IMR-90 (cell line): ENCODE results near the gene CTR9. TPM values are rescaled to one million over a fixed set of nuclear protein-coding genes. Genes with fewer than 3 reads are reported as not detected.

Experiments used
- ATAC-seq: fragments of 200-7000 bp; cut with Tn5 transposase; 2 replicates; pipeline ENCODE4 v1.9.1; 2020; ENCODE audit warnings: low read depth, mild to moderate bottlenecking, moderate library complexity
- BruUV-seq: library from RNA; stranded (reverse); fragments of 400-500 nt; replicated peaks from 2 replicates; lab custom pipeline; 2021; lab: Mats Ljungman, UMichigan
- CTCF ChIA-PET: fragments of 300-600 bp; formaldehyde crosslinking; extraction: SDS; loops from one replicate; lab custom pipeline; 2021; ENCODE audit warnings: antibody characterized with exemption; lab: Yijun Ruan, JAX
- POLR2A ChIA-PET: fragments of 300-600 bp; sonication (Branson Sonifier 250); formaldehyde crosslinking; loops from one replicate; lab custom pipeline; 2022; ENCODE audit warnings: antibody characterized with exemption; ENCODE audit not compliant: unreplicated experiment; lab: Charles Lee
- DNase-seq: peaks from one replicate; pipeline ENCODE4 v3.0.0; 2013
- H2AFZ ChIP-seq: replicated peaks from 2 replicates; pipeline ENCODE3; 2013; ENCODE audit warnings: low read length, mild to moderate bottlenecking; ENCODE audit not compliant: poor library complexity
- H2AK5ac ChIP-seq: 2 replicates; pipeline ENCODE4 v1.6.1; 2013; ENCODE audit warnings: low read depth, low read length, inconsistent platforms
- H2AK9ac ChIP-seq: replicated peaks from 2 replicates; pipeline ENCODE3; 2013; ENCODE audit warnings: mild to moderate bottlenecking, low read depth, low read length, moderate library complexity; ENCODE audit not compliant: poor library complexity
- H2BK120ac ChIP-seq: 2 replicates; pipeline ENCODE4 v1.6.1; 2013; ENCODE audit warnings: low read depth, low read length, inconsistent platforms
- H2BK15ac ChIP-seq: 3 replicates; pipeline ENCODE4 v1.6.1; 2013; ENCODE audit warnings: low read depth, low read length, inconsistent platforms
- H2BK20ac ChIP-seq: 2 replicates; pipeline ENCODE4 v1.6.1; 2013; ENCODE audit warnings: low read depth, mild to moderate bottlenecking, inconsistent platforms, low read length, moderate library complexity
- H2BK5ac ChIP-seq: 2 replicates; pipeline ENCODE4 v1.6.1; 2013; ENCODE audit warnings: mild to moderate bottlenecking, low read depth, low read length, inconsistent platforms; ENCODE audit not compliant: poor library complexity, severe bottlenecking
- H3K14ac ChIP-seq: replicated peaks from 2 replicates; pipeline ENCODE4 v1.6.1; 2013; ENCODE audit warnings: low read depth, low read length, inconsistent platforms
- H3K18ac ChIP-seq: 2 replicates; pipeline ENCODE4 v1.6.1; 2013; ENCODE audit warnings: low read depth, low read length, control low read depth
- H3K23ac ChIP-seq: 2 replicates; pipeline ENCODE4 v1.6.1; 2013; ENCODE audit warnings: low read depth, low read length, inconsistent platforms
- H3K27ac ChIP-seq: 2 replicates; pipeline ENCODE4 v1.5.1; 2013; ENCODE audit warnings: mild to moderate bottlenecking, control low read depth, low read length; ENCODE audit not compliant: insufficient read depth
- H3K27me3 ChIP-seq: 2 replicates; pipeline ENCODE4 v1.6.1; 2013; ENCODE audit warnings: low read length; ENCODE audit not compliant: control insufficient read depth, insufficient read depth
- H3K36me3 ChIP-seq: 2 replicates; pipeline ENCODE4 v1.6.1; 2013; ENCODE audit warnings: low read length, mixed read lengths; ENCODE audit not compliant: control insufficient read depth, insufficient read depth
- H3K4ac ChIP-seq: 2 replicates; pipeline ENCODE4 v1.6.1; 2013; ENCODE audit warnings: low read depth, low read length, inconsistent platforms
- H3K4me1 ChIP-seq: 2 replicates; pipeline ENCODE4 v1.6.1; 2013; ENCODE audit warnings: low read length, mixed read lengths; ENCODE audit not compliant: control insufficient read depth, insufficient read depth
- H3K4me2 ChIP-seq: 2 replicates; pipeline ENCODE4 v1.6.1; 2013; ENCODE audit warnings: low read depth, mild to moderate bottlenecking, control low read depth, low read length, moderate library complexity
- H3K4me3 ChIP-seq: 2 replicates; pipeline ENCODE4 v1.5.1; 2013; ENCODE audit warnings: low read depth, mild to moderate bottlenecking, control low read depth, low read length, moderate library complexity; ENCODE audit not compliant: insufficient read depth
- H3K56ac ChIP-seq: 2 replicates; pipeline ENCODE4 v1.6.1; 2013; ENCODE audit warnings: low read length, inconsistent platforms; ENCODE audit not compliant: insufficient read depth; ENCODE audit errors: extremely low read depth
- H3K79me1 ChIP-seq, 2 experiments: 2 replicates each; pipeline ENCODE4 v1.6.1; 2013; ENCODE audit warnings: low read length in 2 of 2, inconsistent platforms in 1 of 2, low read depth in 1 of 2
- H3K9ac ChIP-seq: 2 replicates; pipeline ENCODE4 v1.6.1; 2013; ENCODE audit warnings: low read depth, low read length, control low read depth
- H3K9me1 ChIP-seq: 2 replicates; pipeline ENCODE4 v1.6.1; 2013; ENCODE audit warnings: low read length, inconsistent platforms; ENCODE audit not compliant: insufficient read depth
- H3K9me3 ChIP-seq: 2 replicates; pipeline ENCODE4 v1.6.1; 2013; ENCODE audit warnings: low read length; ENCODE audit not compliant: control insufficient read depth, insufficient read depth
- H4K20me1 ChIP-seq: 2 replicates; pipeline ENCODE4 v1.6.1; 2013; ENCODE audit warnings: low read length, inconsistent platforms; ENCODE audit not compliant: insufficient read depth
- H4K5ac ChIP-seq: 2 replicates; pipeline ENCODE4 v1.6.1; 2013; ENCODE audit warnings: mild to moderate bottlenecking, low read depth, low read length, control low read depth
- H4K8ac ChIP-seq, 2 experiments: 2 replicates each; pipeline ENCODE4 v1.6.1; 2013; ENCODE audit warnings: low read depth in 2 of 2, low read length in 2 of 2, control low read depth in 1 of 2, inconsistent platforms in 1 of 2
- H4K91ac ChIP-seq: 2 replicates; pipeline ENCODE4 v1.6.1; 2013; ENCODE audit warnings: low read depth, low read length, inconsistent platforms; ENCODE audit not compliant: insufficient read depth
- CEBPB ChIP-seq: IDR thresholded peaks from 2 replicates; pipeline ENCODE4 v1.6.1; 2012; ENCODE audit warnings: low read depth, low read length, improper control_type of control experiment
- MAZ ChIP-seq: IDR thresholded peaks from 2 replicates; pipeline ENCODE4 v1.6.1; 2012; ENCODE audit warnings: low read depth, mild to moderate bottlenecking, low read length, improper control_type of control experiment, moderate library complexity, borderline replicate concordance
- RAD21 ChIP-seq: IDR thresholded peaks from 2 replicates; pipeline ENCODE4 v1.6.1; 2012; ENCODE audit warnings: low read length, improper control_type of control experiment
- RCOR1 ChIP-seq: IDR thresholded peaks from 2 replicates; pipeline ENCODE4 v1.6.1; 2012; ENCODE audit warnings: mild to moderate bottlenecking, low read length, improper control_type of control experiment; ENCODE audit not compliant: insufficient replicate concordance
- SMC3 ChIP-seq: fragments of 150-350 bp; IDR thresholded peaks from 2 replicates; pipeline ENCODE4 v1.6.1; 2016; ENCODE audit warnings: low read depth, mild to moderate bottlenecking, antibody characterized with exemption, low read length, moderate library complexity
- WGBS, 2 experiments: methylation state at CpG; one replicate each; pipeline versions ENCODE4 v1.1.5 to v1.1.7; 2013; ENCODE audit warnings: missing lambda C conversion rate in 2 of 2; ENCODE audit not compliant: insufficient read length in 1 of 2; ENCODE audit errors: extremely low coverage in 2 of 2; 5-methylcytosine and 5-hydroxymethylcytosine counted together
- dilution Hi-C: fragments of 300-500 bp; cut with HindIII; formaldehyde crosslinking; loops from one replicate; pipeline ENCODE4 v1.14.3; 2018; ENCODE audit warnings: low sequenced_read_pairs; ENCODE audit not compliant: unreplicated experiment
- in situ Hi-C: fragments of 300-500 bp; cut with MboI; formaldehyde crosslinking; loops from 3 replicates; pipeline ENCODE4 v1.14.3; 2019; ENCODE audit warnings: low sequenced_read_pairs, inconsistent platforms, mixed read lengths
- intact Hi-C: fragments of 100-400 bp; cut with micrococcal nuclease; formaldehyde crosslinking; loops from 2 replicates; pipeline ENCODE4 v1.10.0; 2022
- polyA plus RNA-seq, 3 experiments: library from polyadenylated mRNA; depleted of rRNA; stranded (reverse); fragments of >200 nt; gene quantifications; 2 replicates each; pipeline ENCODE4 v1.2.3, GENCODE V29; 2012; ENCODE audit warnings: low replicate concordance in 1 of 3
- total RNA-seq: library from RNA; depleted of rRNA; stranded (reverse); fragments of >200 nt; gene quantifications from 2 replicates; pipeline ENCODE4 v1.2.3, GENCODE V29; 2012

CTR9 gene
- total and polyA plus RNA-seq, 2 of the 4 experiments (the other 2 are of a cell fraction) = 16.8 to 37.1 TPM

- Histone ChIP-seq H3K56ac (no peak overlapping the region), H2BK120ac (no peak overlapping the region), H2AK5ac (no peak overlapping the region), H3K27ac (no peak overlapping the region), H3K36me3 (no peaks in the 10 kb centered on the region), H4K8ac (no peak overlapping the region), H3K18ac (no peak overlapping the region), H4K20me1 (no peaks in the 10 kb centered on the region), H2BK5ac (no peak overlapping the region), H4K5ac (no peak overlapping the region), H3K4me2 (no peak overlapping the region), H3K9me3 (no peaks in the 10 kb centered on the region), H3K4ac (no peak overlapping the region), H2BK20ac (no peak overlapping the region), H2AK9ac (no peak overlapping the region), H3K23ac (no peak overlapping the region), H3K14ac (no peak overlapping the region), H3K27me3 (no peaks in the 10 kb centered on the region), H4K91ac (no peak overlapping the region), H2BK15ac (no peak overlapping the region), H3K4me3 (no peak overlapping the region), H3K4me1 (peaks cover 6% of the 10 kb centered on the region; the same call in 1 of the 2 replicates), H2AFZ (no peak overlapping the region), H3K9me1 (peaks cover 10% of the 10 kb centered on the region), H3K9ac (no peak overlapping the region), H3K79me1 (no peaks in the 10 kb centered on the region)
- DNase-seq (no peak), ATAC-seq (no peak)
- 63% methylated on average over 3 of the region's 4 CpGs; no CpG with 5 or more reads in 1 of the 2 experiments for WGBS, 2 experiments
- in situ Hi-C loops (no loop called here), intact Hi-C loops (no loop called here), dilution Hi-C loops (no loop called here)
- TF ChIP-seq MAZ = no peak
- no peak for TF ChIP-seq RCOR1
- TF ChIP-seq RAD21 = no peak
- TF ChIP-seq SMC3 = no peak
- no peak for TF ChIP-seq CEBPB
- CTCF ChIA-PET = no interaction called here
- POLR2A ChIA-PET = no interaction called here
- no TSS peak for BruUV-seq
Observed at GRCh38 chr11:10722307-10722706, 28.7 kb upstream of the CTR9 start.
